K562 (cell line): ENCODE results near the gene ARMC7. TPM values are rescaled to one million over a fixed set of nuclear protein-coding genes. Genes with fewer than 3 reads are reported as not detected.
A peak's percentile ranks its signal among the peaks of the same experiment; 100 is the strongest.
"Not testable (repeated sequence)": the region's sequence is repeated elsewhere in the genome, so short reads cannot be mapped to it uniquely, and the experiment has no call there.

Source experiments
- BRD9 ChIP-seq: fragments of 450-650 bp; IDR thresholded peaks from 2 replicates; pipeline ENCODE4 v1.6.1; 2018; ENCODE audit warnings: low read depth; ENCODE audit not compliant: partially characterized antibody
- CBFA2T2 ChIP-seq: fragments of 450-650 bp; conservative IDR thresholded peaks from 2 replicates; pipeline ENCODE4 v1.6.1; 2017; ENCODE audit warnings: mild to moderate bottlenecking
- CCNT2 ChIP-seq: IDR thresholded peaks from 2 replicates; pipeline ENCODE4 v1.6.1; 2011; ENCODE audit warnings: borderline replicate concordance, low read depth, mild to moderate bottlenecking, moderate library complexity, mixed read lengths, low read length; ENCODE audit not compliant: insufficient read length; ENCODE audit errors: extremely low read depth
- DACH1 ChIP-seq: fragments of 450-650 bp; IDR thresholded peaks from 2 replicates; pipeline ENCODE4 v1.6.1; 2018; ENCODE audit not compliant: partially characterized antibody
- DPF2 ChIP-seq: fragments of 450-650 bp; IDR thresholded peaks from 2 replicates; pipeline ENCODE4 v1.6.1; 2016
- ETS2 ChIP-seq: IDR thresholded peaks from 2 replicates; pipeline ENCODE4 v1.6.1; 2016; ENCODE audit warnings: borderline replicate concordance, missing genetic modification characterization, mild to moderate bottlenecking, moderate library complexity, missing compliant biosample characterization; ENCODE audit not compliant: poor library complexity, severe bottlenecking
- JUN ChIP-seq, 2 experiments: sonication (generic) in 1 of 2; formaldehyde crosslinking in 1 of 2; IDR thresholded peaks; 2 replicates each; pipeline versions ENCODE4 v1.6.1 to v1.8.0; 2012 to 2022; ENCODE audit warnings: borderline replicate concordance in 2 of 2, mild to moderate bottlenecking in 2 of 2, improper control_type of control experiment in 1 of 2, low read depth in 1 of 2, low read length in 1 of 2, missing genetic modification reagents in 1 of 2
- NCOA1 ChIP-seq: fragments of 450-650 bp; IDR thresholded peaks from 2 replicates; pipeline ENCODE4 v1.6.1; 2016; ENCODE audit warnings: low read depth
- PHF20 ChIP-seq: fragments of 450-650 bp; IDR thresholded peaks from 2 replicates; pipeline ENCODE4 v1.6.1; 2018; ENCODE audit not compliant: partially characterized antibody
- PML ChIP-seq: IDR thresholded peaks from 2 replicates; pipeline ENCODE4 v1.6.1; 2012; ENCODE audit warnings: low read length, inconsistent platforms
- SMARCA4 ChIP-seq: fragments of 450-650 bp; IDR thresholded peaks from 2 replicates; pipeline ENCODE4 v1.6.1; 2016
- SMARCC2 ChIP-seq: fragments of 450-650 bp; IDR thresholded peaks from 2 replicates; pipeline ENCODE4 v1.6.1; 2017; ENCODE audit warnings: antibody characterized with exemption, moderate library complexity, mild to moderate bottlenecking, low read depth
- SOX6 ChIP-seq: fragments of 450-650 bp; IDR thresholded peaks from 2 replicates; pipeline ENCODE4 v1.6.1; 2014; ENCODE audit warnings: mild to moderate bottlenecking
- STAT5A ChIP-seq: IDR thresholded peaks from 2 replicates; pipeline ENCODE4 v1.6.1; 2012; ENCODE audit warnings: low read length, inconsistent platforms, borderline replicate concordance
- ZFP1 ChIP-seq: fragments of 450-650 bp; formaldehyde crosslinking; IDR thresholded peaks from 2 replicates; pipeline ENCODE4 v1.4.0; 2020; ENCODE audit warnings: mild to moderate bottlenecking, mixed read lengths
- ZNF175 ChIP-seq: fragments of 200-800 bp; sonication (Bioruptor generic); IDR thresholded peaks from 2 replicates; pipeline ENCODE4 v1.6.1; 2016; ENCODE audit warnings: low read depth, mild to moderate bottlenecking, missing genetic modification characterization, missing compliant biosample characterization
- ZNF316 ChIP-seq: fragments of 450-650 bp; IDR thresholded peaks from 2 replicates; pipeline ENCODE4 v1.6.1; 2016
- polyA plus RNA-seq, 8 experiments: library from polyadenylated mRNA; depleted of rRNA in 4 of 8; stranded (reverse) in 5 of 8; unstranded in 3 of 8; fragments of >200 nt; fragmentation: Nextera tagmentation in 2 of 8; fragmentation: Illumina TruSeq in 1 of 8; extraction: Ambion mirVana in 2 of 8; extraction: Trizol in 1 of 8; gene quantifications; 2 replicates each; pipeline versions ENCODE4 v1.2.1 to v1.2.3, GENCODE V29; 2011 to 2014; ENCODE audit warnings: inconsistent platforms in 1 of 8, missing spikeins in 1 of 8
- total RNA-seq, 7 experiments: library from RNA; depleted of rRNA in 6 of 7; stranded (reverse); fragments of >200 nt in 6 of 7; fragmentation: Illumina TruSeq in 2 of 7; extraction: Trizol in 2 of 7; gene quantifications; 2 replicates each; pipeline versions ENCODE4 v1.2.1 to v1.2.3, GENCODE V29; 2011 to 2021; ENCODE audit warnings: low replicate concordance in 1 of 7
- TF ChIP-seq, protein P1 (sequence below), 2 experiments: IDR thresholded peaks in 1 of 2; conservative IDR thresholded peaks in 1 of 2; 2 replicates each; pipeline ENCODE4 v1.6.1; 2016; ENCODE audit warnings: low read depth in 2 of 2, mild to moderate bottlenecking in 1 of 2, missing compliant biosample characterization in 1 of 2, missing genetic modification characterization in 1 of 2, moderate library complexity in 1 of 2
- TF ChIP-seq, protein P2 (sequence below): fragments of 450-650 bp; IDR thresholded peaks from 2 replicates; pipeline ENCODE4 v1.6.1; 2016
- TF ChIP-seq, protein P3 (sequence below): fragments of 200-800 bp; sonication (Bioruptor generic); IDR thresholded peaks from 2 replicates; pipeline ENCODE4 v1.6.1; 2017; ENCODE audit warnings: missing genetic modification characterization, missing compliant biosample characterization
- TF ChIP-seq, protein P4 (sequence below): fragments of 200-800 bp; sonication (Bioruptor generic); IDR thresholded peaks from 2 replicates; pipeline ENCODE4 v1.6.1; 2017; ENCODE audit warnings: missing genetic modification characterization, missing compliant biosample characterization

ARMC7 gene
- total and polyA plus RNA-seq, 9 of the 15 experiments (the other 6 are each of a cell fraction or from before 2014, with no cell fraction given) = 1.4 to 15.2 (median 5.9) TPM

DNA sequence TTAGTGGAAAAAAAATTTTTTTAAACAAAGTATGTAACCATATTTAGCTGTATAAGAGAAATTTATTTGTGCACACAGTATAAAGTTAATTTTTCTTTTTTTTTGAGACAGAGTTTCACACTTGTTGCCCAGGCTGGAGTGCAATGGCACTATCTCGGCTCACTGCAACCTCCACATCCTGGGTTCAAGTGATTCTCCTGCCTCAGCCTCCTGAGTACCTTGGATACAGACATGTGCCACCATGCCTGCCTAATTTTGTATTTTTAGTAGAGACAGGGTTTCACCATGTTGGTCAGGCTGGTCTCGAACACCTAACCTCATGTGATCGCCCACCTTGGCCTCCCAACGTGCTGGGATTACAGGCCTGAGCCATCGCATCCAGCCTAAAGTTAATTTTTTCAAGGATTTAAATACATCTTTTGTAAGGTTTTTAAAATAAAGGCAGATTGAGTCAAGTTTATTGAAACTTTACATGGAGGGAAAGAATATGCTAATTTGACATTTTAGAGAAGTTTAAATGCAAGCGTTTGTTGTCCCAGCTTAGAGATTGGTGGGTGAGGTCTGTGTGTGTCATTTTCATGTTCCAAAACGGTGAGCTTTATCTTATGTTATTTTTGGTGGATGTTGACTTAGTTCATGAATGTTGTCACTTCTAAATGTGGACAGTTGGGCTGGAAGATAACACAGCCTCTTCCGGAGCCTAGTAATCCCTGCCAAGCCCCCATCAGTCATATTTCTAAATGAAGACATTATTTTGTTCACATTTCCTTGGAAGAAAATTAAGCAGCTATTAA is 38.1 kb upstream of the ARMC7 start (continued):
- TF ChIP-seq DACH1 (peak; percentile 66), SMARCC2 (peak; percentile 89), ZNF316 (peak; percentile 96), CCNT2 (peak; percentile 48), JUN (IDR thresholded peaks at IDR 0.05; ENCODE audit: borderline replicate concordance, low read depth, low read length) (peak; percentile 74), JUN (CRISPR knock-in tag; IDR thresholded peaks at IDR 0.05; ENCODE audit: borderline replicate concordance) (peak; percentile 69; the same call in 1 of the 2 replicates), ZFP1 (CRISPR knock-in tag) (peak; percentile 70; the same call in 1 of the 2 replicates), PHF20 (peak; percentile 27), ETS2 (tag) (peak; percentile 35), BRD9 (peak; percentile 46), SOX6 (peak; percentile 80), CBFA2T2 (peak; percentile 74), NCOA1 (peak; percentile 76), STAT5A (peak; percentile 65), ZNF175 (CRISPR knock-in tag) (0 out of 2 replicates have a peak, but pooled peaks have one; percentile 23), PML (peak; percentile 74), DPF2 (peak; percentile 97), SMARCA4 (peak; percentile 96)
- TF ChIP-seq, protein P1, sequence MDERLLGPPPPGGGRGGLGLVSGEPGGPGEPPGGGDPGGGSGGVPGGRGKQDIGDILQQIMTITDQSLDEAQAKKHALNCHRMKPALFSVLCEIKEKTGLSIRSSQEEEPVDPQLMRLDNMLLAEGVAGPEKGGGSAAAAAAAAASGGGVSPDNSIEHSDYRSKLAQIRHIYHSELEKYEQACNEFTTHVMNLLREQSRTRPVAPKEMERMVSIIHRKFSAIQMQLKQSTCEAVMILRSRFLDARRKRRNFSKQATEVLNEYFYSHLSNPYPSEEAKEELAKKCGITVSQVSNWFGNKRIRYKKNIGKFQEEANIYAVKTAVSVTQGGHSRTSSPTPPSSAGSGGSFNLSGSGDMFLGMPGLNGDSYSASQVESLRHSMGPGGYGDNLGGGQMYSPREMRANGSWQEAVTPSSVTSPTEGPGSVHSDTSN (CRISPR knock-in tag; IDR thresholded peaks at IDR 0.05; ENCODE audit: low read depth) = not testable (repeated sequence)
- TF ChIP-seq, protein P1 (tag; conservative IDR thresholded peaks at IDR 0.05; ENCODE audit: low read depth) = peak; percentile 88
- TF ChIP-seq, protein P2, sequence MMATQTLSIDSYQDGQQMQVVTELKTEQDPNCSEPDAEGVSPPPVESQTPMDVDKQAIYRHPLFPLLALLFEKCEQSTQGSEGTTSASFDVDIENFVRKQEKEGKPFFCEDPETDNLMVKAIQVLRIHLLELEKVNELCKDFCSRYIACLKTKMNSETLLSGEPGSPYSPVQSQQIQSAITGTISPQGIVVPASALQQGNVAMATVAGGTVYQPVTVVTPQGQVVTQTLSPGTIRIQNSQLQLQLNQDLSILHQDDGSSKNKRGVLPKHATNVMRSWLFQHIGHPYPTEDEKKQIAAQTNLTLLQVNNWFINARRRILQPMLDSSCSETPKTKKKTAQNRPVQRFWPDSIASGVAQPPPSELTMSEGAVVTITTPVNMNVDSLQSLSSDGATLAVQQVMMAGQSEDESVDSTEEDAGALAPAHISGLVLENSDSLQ = peak; percentile 92
- TF ChIP-seq, protein P3, sequence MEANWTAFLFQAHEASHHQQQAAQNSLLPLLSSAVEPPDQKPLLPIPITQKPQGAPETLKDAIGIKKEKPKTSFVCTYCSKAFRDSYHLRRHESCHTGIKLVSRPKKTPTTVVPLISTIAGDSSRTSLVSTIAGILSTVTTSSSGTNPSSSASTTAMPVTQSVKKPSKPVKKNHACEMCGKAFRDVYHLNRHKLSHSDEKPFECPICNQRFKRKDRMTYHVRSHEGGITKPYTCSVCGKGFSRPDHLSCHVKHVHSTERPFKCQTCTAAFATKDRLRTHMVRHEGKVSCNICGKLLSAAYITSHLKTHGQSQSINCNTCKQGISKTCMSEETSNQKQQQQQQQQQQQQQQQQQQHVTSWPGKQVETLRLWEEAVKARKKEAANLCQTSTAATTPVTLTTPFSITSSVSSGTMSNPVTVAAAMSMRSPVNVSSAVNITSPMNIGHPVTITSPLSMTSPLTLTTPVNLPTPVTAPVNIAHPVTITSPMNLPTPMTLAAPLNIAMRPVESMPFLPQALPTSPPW (CRISPR knock-in tag) = peak; percentile 37; the same call in 1 of the 2 replicates
- TF ChIP-seq, protein P4, sequence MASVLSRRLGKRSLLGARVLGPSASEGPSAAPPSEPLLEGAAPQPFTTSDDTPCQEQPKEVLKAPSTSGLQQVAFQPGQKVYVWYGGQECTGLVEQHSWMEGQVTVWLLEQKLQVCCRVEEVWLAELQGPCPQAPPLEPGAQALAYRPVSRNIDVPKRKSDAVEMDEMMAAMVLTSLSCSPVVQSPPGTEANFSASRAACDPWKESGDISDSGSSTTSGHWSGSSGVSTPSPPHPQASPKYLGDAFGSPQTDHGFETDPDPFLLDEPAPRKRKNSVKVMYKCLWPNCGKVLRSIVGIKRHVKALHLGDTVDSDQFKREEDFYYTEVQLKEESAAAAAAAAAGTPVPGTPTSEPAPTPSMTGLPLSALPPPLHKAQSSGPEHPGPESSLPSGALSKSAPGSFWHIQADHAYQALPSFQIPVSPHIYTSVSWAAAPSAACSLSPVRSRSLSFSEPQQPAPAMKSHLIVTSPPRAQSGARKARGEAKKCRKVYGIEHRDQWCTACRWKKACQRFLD (CRISPR knock-in tag) = peak; percentile 60; the same call in 1 of the 2 replicates
